ENCODE results near the gene PRR23E.

DNA sequence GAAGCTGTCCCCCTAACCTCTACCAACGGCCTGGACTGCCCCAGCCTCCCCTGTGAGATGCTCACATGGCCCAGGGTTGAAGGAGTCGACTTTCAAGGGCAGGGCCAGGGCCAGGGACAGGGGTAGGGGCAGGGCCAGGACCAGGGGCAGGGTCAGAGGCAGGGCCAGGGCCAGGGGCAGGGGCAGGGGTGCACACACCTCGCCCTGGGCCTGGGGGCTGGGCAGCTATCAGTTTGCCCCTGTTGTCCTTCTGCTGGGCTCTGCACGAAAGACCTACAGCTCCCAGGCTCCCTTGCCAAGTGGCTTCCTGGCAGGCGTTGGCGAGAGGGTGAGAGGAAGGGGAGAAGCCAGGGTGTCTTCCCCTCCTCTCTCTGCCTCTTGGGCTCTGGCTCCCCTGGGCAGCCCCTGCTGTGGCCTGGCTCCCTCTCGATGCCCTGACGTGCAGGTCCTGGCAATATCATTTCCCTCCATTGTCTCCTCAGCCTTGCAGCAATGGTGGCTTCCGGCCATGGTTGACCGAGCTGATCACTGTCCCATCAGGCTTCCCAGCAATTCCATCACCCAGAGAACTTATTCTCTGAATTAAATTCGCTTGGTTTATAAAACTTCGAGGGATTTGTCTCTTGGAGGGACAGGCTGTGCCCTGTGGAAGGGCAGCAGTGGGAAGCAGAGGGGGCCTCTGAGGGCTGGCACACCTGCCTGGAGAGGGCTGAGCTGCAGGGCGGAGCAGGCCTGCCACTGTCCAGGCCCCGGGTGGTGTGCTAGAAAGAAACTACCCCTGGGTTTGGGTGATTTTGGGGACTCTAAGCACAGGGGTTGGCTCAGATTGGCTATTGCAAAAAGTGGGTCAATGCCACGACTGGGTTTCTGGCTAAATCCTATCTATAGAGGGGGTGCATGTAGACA is 13.9 kb downstream of the PRR23E start:
- TF ChIP-seq, protein P1, sequence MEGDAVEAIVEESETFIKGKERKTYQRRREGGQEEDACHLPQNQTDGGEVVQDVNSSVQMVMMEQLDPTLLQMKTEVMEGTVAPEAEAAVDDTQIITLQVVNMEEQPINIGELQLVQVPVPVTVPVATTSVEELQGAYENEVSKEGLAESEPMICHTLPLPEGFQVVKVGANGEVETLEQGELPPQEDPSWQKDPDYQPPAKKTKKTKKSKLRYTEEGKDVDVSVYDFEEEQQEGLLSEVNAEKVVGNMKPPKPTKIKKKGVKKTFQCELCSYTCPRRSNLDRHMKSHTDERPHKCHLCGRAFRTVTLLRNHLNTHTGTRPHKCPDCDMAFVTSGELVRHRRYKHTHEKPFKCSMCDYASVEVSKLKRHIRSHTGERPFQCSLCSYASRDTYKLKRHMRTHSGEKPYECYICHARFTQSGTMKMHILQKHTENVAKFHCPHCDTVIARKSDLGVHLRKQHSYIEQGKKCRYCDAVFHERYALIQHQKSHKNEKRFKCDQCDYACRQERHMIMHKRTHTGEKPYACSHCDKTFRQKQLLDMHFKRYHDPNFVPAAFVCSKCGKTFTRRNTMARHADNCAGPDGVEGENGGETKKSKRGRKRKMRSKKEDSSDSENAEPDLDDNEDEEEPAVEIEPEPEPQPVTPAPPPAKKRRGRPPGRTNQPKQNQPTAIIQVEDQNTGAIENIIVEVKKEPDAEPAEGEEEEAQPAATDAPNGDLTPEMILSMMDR (IDR thresholded peaks at IDR 0.05), result no peak
- no peak for TF ChIP-seq EP300 (IDR thresholded peaks at IDR 0.05)
